ENCODE data around the gene ROPN1L. TPM values are rescaled to one million over a fixed set of nuclear protein-coding genes. Genes with fewer than 3 reads are reported as not detected.
A peak's percentile ranks its signal among the peaks of the same experiment; 100 is the strongest.

The ROPN1L gene
- polyA plus RNA-seq, 3 donors: 1.5 to 2.1 (median 1.9) TPM

GRCh38 chr5:10468256-10468655 lies 26.6 kb downstream of the ROPN1L start:
- WGBS (ENCODE audit: insufficient coverage): no CpG with 5 or more reads among the region's 2 CpGs
- Histone ChIP-seq H2AFZ (ENCODE audit: insufficient read depth, low read depth, low read length, poor library complexity, severe bottlenecking) (no peak overlapping the region), H3K9ac (ENCODE audit: insufficient read depth, low read length, poor library complexity, severe bottlenecking) (no peak overlapping the region), H3K4me1 (ENCODE audit: control insufficient read depth in 1 of 2, insufficient read depth in 2 of 2, low read length in 2 of 2) (peaks cover 16 to 20% of the 10 kb centered on the region in 2 donors), H3K27me3 (ENCODE audit: control insufficient read depth in 2 of 2, insufficient read depth in 2 of 2, low read length in 2 of 2) (no peaks in the 10 kb centered on the region), H4K20me1 (ENCODE audit: insufficient read depth, low read length) (no peaks in the 10 kb centered on the region), H3K4me2 (replicated peaks; ENCODE audit: extremely low read depth, low read length, poor library complexity, severe bottlenecking) (no peak overlapping the region), H3K9me3 (replicated peaks in 1 of 2; ENCODE audit: control insufficient read depth in 1 of 2, insufficient read depth in 1 of 2, low read length in 2 of 2) (no peaks in the 10 kb centered on the region), H3K36me3 (replicated peaks in 1 of 2; ENCODE audit: control insufficient read depth in 1 of 2, insufficient read depth in 2 of 2, low read length in 2 of 2) (no peaks in the 10 kb centered on the region), H3K79me2 (ENCODE audit: insufficient read depth, low read length) (no peaks in the 10 kb centered on the region), H3K4me3 (replicated peaks in 1 of 3; ENCODE audit: low read depth in 2 of 3, low read length in 3 of 3) (no peak overlapping the region), H3K27ac (ENCODE audit: low read depth in 1 of 2, low read length in 2 of 2) (no peak overlapping the region)
- H3K9me3 Mint-ChIP-seq: peaks cover 0 to 5% (median 0%) of the 10 kb centered on the region in 7 donors
- peaks cover 0 to 4% of the 10 kb centered on the region in 2 donors for H3K36me3 Mint-ChIP-seq
- H3K27me3 Mint-ChIP-seq (ENCODE audit: low read depth in 3 of 3): peaks cover 5 to 12% (median 8%) of the 10 kb centered on the region in 3 donors
- peaks cover 24% of the 10 kb centered on the region for H3K4me1 Mint-ChIP-seq
- no peak for TF ChIP-seq CTCF (IDR thresholded peaks at IDR 0.05)
- intact Hi-C loops (cut with micrococcal nuclease): no loop called here
- DNase-seq: no peak
- no peak overlapping the region for H3K27ac Mint-ChIP-seq
- no peak overlapping the region for H3K4me3 Mint-ChIP-seq

- TF ChIP-seq CTCF (IDR thresholded peaks at IDR 0.05): no peak
These were observed 27.8 kb downstream of the ROPN1L start for GRCh38 chr5:10469253-10470050.

More at GRCh38 chr5:10469253-10470050, 27.8 kb downstream of the ROPN1L start:
- peaks cover 0 to 3% (median 0%) of the 10 kb centered on the region in 7 donors for H3K9me3 Mint-ChIP-seq
- H3K4me3 Mint-ChIP-seq: no peak overlapping the region
- Histone ChIP-seq H2AFZ (ENCODE audit: insufficient read depth, low read depth, low read length, poor library complexity, severe bottlenecking) (no peak overlapping the region), H3K27me3 (ENCODE audit: control insufficient read depth in 2 of 2, insufficient read depth in 2 of 2, low read length in 2 of 2) (no peaks in the 10 kb centered on the region), H3K36me3 (replicated peaks in 1 of 2; ENCODE audit: control insufficient read depth in 1 of 2, insufficient read depth in 2 of 2, low read length in 2 of 2) (no peaks in the 10 kb centered on the region), H3K79me2 (ENCODE audit: insufficient read depth, low read length) (no peaks in the 10 kb centered on the region), H3K4me3 (replicated peaks in 1 of 3; ENCODE audit: low read depth in 2 of 3, low read length in 3 of 3) (no peak overlapping the region), H3K27ac (ENCODE audit: low read depth in 1 of 2, low read length in 2 of 2) (no peak overlapping the region), H4K20me1 (ENCODE audit: insufficient read depth, low read length) (no peaks in the 10 kb centered on the region), H3K4me2 (replicated peaks; ENCODE audit: extremely low read depth, low read length, poor library complexity, severe bottlenecking) (no peak overlapping the region), H3K9me3 (replicated peaks in 1 of 2; ENCODE audit: control insufficient read depth in 1 of 2, insufficient read depth in 1 of 2, low read length in 2 of 2) (no peaks in the 10 kb centered on the region), H3K9ac (ENCODE audit: insufficient read depth, low read length, poor library complexity, severe bottlenecking) (no peak overlapping the region), H3K4me1 (ENCODE audit: control insufficient read depth in 1 of 2, insufficient read depth in 2 of 2, low read length in 2 of 2) (peaks cover 16 to 20% of the 10 kb centered on the region in 2 donors)
- no peaks in the 10 kb centered on the region for H3K36me3 Mint-ChIP-seq
- H3K27me3 Mint-ChIP-seq (ENCODE audit: low read depth in 3 of 3): peaks cover 5 to 10% (median 10%) of the 10 kb centered on the region in 3 donors
- intact Hi-C loops (cut with micrococcal nuclease): no loop called here
- peaks cover 24% of the 10 kb centered on the region for H3K4me1 Mint-ChIP-seq
- WGBS (ENCODE audit: insufficient coverage): 91% methylated on average over 5 of the region's 8 CpGs
- no peak for DNase-seq
- H3K27ac Mint-ChIP-seq: peak overlapping the region in 1 of 7 donors; percentile 25

All from CD14-positive monocyte (primary cell).